ENCODE measurements around the gene TMPRSS4.

The TMPRSS4 gene

DNA sequence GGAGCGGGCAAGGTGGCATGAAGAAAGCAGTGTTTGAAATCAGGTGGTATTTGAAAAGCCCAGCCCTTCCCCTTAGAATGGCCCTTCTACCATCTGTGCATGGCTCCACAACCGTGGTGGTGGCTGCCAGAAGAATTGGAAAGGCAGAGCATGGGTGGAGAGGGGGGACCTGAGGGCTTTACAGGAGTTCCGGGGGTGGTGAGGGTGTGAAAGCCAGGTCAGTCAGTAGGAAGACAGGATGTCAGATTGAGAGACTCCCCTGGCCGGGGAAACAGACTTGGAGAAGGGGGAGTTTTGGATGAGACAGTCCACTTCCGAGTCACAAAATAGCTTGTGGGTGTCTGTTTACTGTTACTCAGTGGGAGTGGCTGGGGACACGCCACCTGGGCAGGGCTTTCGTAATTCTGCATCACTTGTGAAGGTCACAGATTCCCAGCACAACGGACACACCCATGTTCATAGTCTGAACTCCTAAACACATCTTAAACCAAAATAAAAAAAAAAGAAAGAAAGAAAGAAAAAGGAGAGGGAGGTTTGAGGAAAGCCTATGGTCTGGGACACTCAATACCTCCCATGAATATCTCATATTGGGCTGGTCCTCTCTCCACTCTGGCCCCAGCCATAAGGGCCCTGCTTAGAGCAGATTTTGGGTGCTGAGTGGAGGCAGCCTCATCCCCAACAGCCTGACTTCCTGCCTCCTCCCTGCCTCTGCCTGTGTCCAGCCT lies 34.3 kb downstream of the TMPRSS4 start:
- Histone ChIP-seq H3K4me2 (ENCODE audit: low read length) (no peak overlapping the region), H3K27me3 (ENCODE audit: insufficient read depth, low read length) (no peaks in the 10 kb centered on the region), H3K36me3 (ENCODE audit: insufficient read depth, low read length) (no peaks in the 10 kb centered on the region), H3K4me1 (ENCODE audit: insufficient read depth, low read length, severe bottlenecking) (no peaks in the 10 kb centered on the region), H3F3A (ENCODE audit: insufficient read depth, low read length) (no peaks in the 10 kb centered on the region), H3K9me2 (ENCODE audit: low read depth, low read length) (no peaks in the 10 kb centered on the region), H3K79me2 (ENCODE audit: insufficient read depth, low read length) (no peaks in the 10 kb centered on the region), H3K9ac (ENCODE audit: low read length) (no peak overlapping the region), H3K4me3 (ENCODE audit: low read depth, low read length, poor library complexity, severe bottlenecking) (no peak overlapping the region), H3K9me3 (ENCODE audit: low read length) (no peaks in the 10 kb centered on the region), H3K27ac (ENCODE audit: low read depth, low read length, poor library complexity, severe bottlenecking) (no peak overlapping the region), H4K20me1 (ENCODE audit: insufficient read depth, low read length) (no peaks in the 10 kb centered on the region), H2AFZ (ENCODE audit: low read length) (no peak overlapping the region)
- TF ChIP-seq, protein P1, sequence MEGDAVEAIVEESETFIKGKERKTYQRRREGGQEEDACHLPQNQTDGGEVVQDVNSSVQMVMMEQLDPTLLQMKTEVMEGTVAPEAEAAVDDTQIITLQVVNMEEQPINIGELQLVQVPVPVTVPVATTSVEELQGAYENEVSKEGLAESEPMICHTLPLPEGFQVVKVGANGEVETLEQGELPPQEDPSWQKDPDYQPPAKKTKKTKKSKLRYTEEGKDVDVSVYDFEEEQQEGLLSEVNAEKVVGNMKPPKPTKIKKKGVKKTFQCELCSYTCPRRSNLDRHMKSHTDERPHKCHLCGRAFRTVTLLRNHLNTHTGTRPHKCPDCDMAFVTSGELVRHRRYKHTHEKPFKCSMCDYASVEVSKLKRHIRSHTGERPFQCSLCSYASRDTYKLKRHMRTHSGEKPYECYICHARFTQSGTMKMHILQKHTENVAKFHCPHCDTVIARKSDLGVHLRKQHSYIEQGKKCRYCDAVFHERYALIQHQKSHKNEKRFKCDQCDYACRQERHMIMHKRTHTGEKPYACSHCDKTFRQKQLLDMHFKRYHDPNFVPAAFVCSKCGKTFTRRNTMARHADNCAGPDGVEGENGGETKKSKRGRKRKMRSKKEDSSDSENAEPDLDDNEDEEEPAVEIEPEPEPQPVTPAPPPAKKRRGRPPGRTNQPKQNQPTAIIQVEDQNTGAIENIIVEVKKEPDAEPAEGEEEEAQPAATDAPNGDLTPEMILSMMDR (IDR thresholded peaks at IDR 0.05; ENCODE audit: low read length), result no peak
- no peak for TF ChIP-seq EZH2 (IDR thresholded peaks at IDR 0.05; ENCODE audit: borderline replicate concordance, low read length)

DNA sequence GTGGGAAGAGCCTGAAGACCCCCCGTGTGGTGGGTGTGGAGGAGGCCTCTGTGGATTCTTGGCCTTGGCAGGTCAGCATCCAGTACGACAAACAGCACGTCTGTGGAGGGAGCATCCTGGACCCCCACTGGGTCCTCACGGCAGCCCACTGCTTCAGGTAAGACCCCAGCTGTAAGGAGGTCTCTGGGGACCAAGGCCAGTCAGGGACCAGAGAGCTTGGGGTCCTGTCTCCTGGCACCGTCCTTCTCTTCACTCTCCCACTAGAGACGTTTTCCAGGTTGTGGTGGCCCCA lies 34.8 kb downstream of the TMPRSS4 start:
- no peaks in the 10 kb centered on the region for H3F3A ChIP-seq (ENCODE audit: insufficient read depth, low read length)
- no peaks in the 10 kb centered on the region for H3K9me2 ChIP-seq (ENCODE audit: low read depth, low read length)
- no peak for TF ChIP-seq EZH2 (IDR thresholded peaks at IDR 0.05; ENCODE audit: borderline replicate concordance, low read length)
- TF ChIP-seq, protein P1 (IDR thresholded peaks at IDR 0.05; ENCODE audit: low read length), result no peak
- no peaks in the 10 kb centered on the region for H3K27me3 ChIP-seq (ENCODE audit: insufficient read depth, low read length)
- no peak overlapping the region for H3K4me2 ChIP-seq (ENCODE audit: low read length)
- no peak overlapping the region for H2AFZ ChIP-seq (ENCODE audit: low read length)
- H3K27ac ChIP-seq (ENCODE audit: low read depth, low read length, poor library complexity, severe bottlenecking), result no peak overlapping the region
- H3K9ac ChIP-seq (ENCODE audit: low read length), result no peak overlapping the region
- H3K4me1 ChIP-seq (ENCODE audit: insufficient read depth, low read length, severe bottlenecking), result no peaks in the 10 kb centered on the region
- no peaks in the 10 kb centered on the region for H4K20me1 ChIP-seq (ENCODE audit: insufficient read depth, low read length)
- H3K9me3 ChIP-seq (ENCODE audit: low read length), result no peaks in the 10 kb centered on the region
- H3K36me3 ChIP-seq (ENCODE audit: insufficient read depth, low read length), result no peaks in the 10 kb centered on the region
- no peaks in the 10 kb centered on the region for H3K79me2 ChIP-seq (ENCODE audit: insufficient read depth, low read length)
- H3K4me3 ChIP-seq (ENCODE audit: low read depth, low read length, poor library complexity, severe bottlenecking), result no peak overlapping the region

DNA sequence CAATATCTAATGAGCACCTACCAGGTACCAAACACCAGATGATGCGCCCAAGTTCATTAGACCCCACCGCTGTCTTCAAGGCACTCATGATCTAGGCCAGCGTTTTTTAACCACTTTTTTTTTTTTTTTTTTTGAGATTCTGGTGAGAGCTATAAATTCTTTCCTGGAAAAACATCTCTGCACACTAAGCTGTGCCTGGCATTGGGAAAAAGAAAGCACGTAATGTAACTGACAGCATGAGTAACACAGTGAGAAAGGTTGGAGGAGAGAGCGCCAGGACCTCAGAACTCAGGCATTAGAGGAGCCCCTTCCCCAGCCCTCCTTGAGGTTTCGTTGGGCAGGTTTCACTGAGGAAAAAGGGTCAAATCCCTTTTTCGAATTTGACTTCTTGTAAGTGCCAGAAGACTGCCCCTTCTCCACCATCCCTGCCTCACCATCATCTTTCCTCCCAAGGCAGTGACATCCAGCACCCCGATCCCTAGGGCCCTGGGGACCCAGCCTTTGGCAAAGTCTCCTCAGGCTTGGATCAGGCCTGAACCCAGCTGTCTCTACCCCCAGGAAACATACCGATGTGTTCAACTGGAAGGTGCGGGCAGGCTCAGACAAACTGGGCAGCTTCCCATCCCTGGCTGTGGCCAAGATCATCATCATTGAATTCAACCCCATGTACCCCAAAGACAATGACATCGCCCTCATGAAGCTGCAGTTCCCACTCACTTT lies 36.0 kb downstream of the TMPRSS4 start:
- H3K9ac ChIP-seq (ENCODE audit: low read length), result no peak overlapping the region
- no peaks in the 10 kb centered on the region for H3K9me2 ChIP-seq (ENCODE audit: low read depth, low read length)
- no peaks in the 10 kb centered on the region for H4K20me1 ChIP-seq (ENCODE audit: insufficient read depth, low read length)
- no peak overlapping the region for H2AFZ ChIP-seq (ENCODE audit: low read length)
- TF ChIP-seq, protein P1 (IDR thresholded peaks at IDR 0.05; ENCODE audit: low read length), result no peak
- no peak for TF ChIP-seq EZH2 (IDR thresholded peaks at IDR 0.05; ENCODE audit: borderline replicate concordance, low read length)
- no peaks in the 10 kb centered on the region for H3F3A ChIP-seq (ENCODE audit: insufficient read depth, low read length)
- no peaks in the 10 kb centered on the region for H3K27me3 ChIP-seq (ENCODE audit: insufficient read depth, low read length)
- H3K4me1 ChIP-seq (ENCODE audit: insufficient read depth, low read length, severe bottlenecking), result no peaks in the 10 kb centered on the region
- no peaks in the 10 kb centered on the region for H3K9me3 ChIP-seq (ENCODE audit: low read length)
- H3K36me3 ChIP-seq (ENCODE audit: insufficient read depth, low read length), result no peaks in the 10 kb centered on the region
- no peaks in the 10 kb centered on the region for H3K79me2 ChIP-seq (ENCODE audit: insufficient read depth, low read length)
- H3K27ac ChIP-seq (ENCODE audit: low read depth, low read length, poor library complexity, severe bottlenecking), result no peak overlapping the region
- H3K4me3 ChIP-seq (ENCODE audit: low read depth, low read length, poor library complexity, severe bottlenecking), result no peak overlapping the region
- no peak overlapping the region for H3K4me2 ChIP-seq (ENCODE audit: low read length)
